GM12801 (cell line): ENCODE data around the gene KLRG1.

Experiments
- CTCF ChIP-seq: IDR thresholded peaks from one replicate; pipeline ENCODE4 v1.5.1; 2011; ENCODE audit warnings: control low read depth; ENCODE audit not compliant: insufficient read length; ENCODE audit errors: extremely low read depth

The KLRG1 gene

GRCh38 chr12:8949342-8950220 is 39.8 kb upstream of the KLRG1 start, which contains the start of gene M6PR:
Gene M6PR (minus strand): TSS chr12:8949645. CDS start chr12:8946404, 3,241 bp downstream.
- TF ChIP-seq CTCF, result no peak

- TF ChIP-seq CTCF, result no peak
These were observed 39.2 kb upstream of the KLRG1 start for GRCh38 chr12:8950221-8950527.

GRCh38 chr12:8950702-8951478 is 38.5 kb upstream of the KLRG1 start:
- TF ChIP-seq CTCF, result no peak

GRCh38 chr12:8951744-8952143 is 37.6 kb upstream of the KLRG1 start:
- no peak for TF ChIP-seq CTCF

GRCh38 chr12:8953773-8954402 is 35.5 kb upstream of the KLRG1 start:
- no peak for TF ChIP-seq CTCF

GRCh38 chr12:8956073-8956472 is 33.3 kb upstream of the KLRG1 start:
- no peak for TF ChIP-seq CTCF

GRCh38 chr12:8956772-8957171 is 32.6 kb upstream of the KLRG1 start:
- no peak for TF ChIP-seq CTCF
